ENCODE results near the gene CDC42EP4.

GRCh38 chr17:73357981-73358380 is 46.2 kb upstream of the CDC42EP4 start:
- TF ChIP-seq EZH2phosphoT487 (IDR thresholded peaks at IDR 0.05; ENCODE audit: borderline replicate concordance, low read depth, low read length) (no peak), CTCF (conservative IDR thresholded peaks at IDR 0.05; ENCODE audit: low read length) (no peak)
